Activated T-cell treated with anti-CD3 and anti-CD28 coated beads for 4 hours (primary cell): Measurements from ENCODE around the gene ERGIC1.
"Not testable (repeated sequence)": the region's sequence is repeated elsewhere in the genome, so short reads cannot be mapped to it uniquely, and the experiment has no call there.

ENCODE experiments used
- DNase-seq: peaks from one replicate; pipeline ENCODE4 v3.0.0-alpha.2; 2020

Gene ERGIC1

GRCh38 chr5:172883066-172883465 is 49.0 kb downstream of the ERGIC1 start:
- DNase-seq, result no peak

DNA sequence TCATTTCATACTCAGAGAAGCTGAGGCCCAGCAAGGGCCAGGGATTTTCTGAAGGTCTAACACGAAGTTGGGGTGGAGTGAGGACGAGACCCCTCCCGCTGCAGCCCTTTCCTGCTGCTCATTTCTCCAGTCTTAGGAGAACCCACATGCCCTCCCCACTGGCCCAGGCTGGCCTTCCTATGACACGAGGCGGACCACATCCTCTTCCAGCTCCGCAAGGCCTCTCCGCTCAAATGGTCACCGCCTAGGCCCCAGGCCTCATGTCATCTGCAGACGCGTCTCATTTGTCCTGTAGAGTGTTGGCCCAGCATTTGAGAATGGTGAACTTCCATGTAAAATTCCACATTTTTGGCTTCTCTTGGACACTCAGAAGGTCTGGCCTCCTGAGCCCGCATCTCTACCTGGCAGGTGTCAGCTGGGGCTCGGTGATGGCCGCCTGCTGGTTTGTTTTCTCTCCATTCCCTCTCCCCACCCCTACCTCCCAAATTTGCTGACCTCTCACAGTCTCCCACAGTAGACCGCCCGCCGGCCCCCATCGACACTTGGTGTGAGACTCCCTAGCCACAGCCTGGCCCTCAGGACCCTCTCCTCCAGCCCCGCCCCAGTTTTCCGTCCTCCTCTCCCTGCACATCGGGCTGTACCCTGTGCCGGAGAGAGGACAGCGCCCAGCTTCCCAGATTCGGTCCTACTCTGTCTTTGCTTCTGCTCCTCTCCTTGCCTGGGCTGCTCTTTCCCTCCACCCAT is 51.7 kb downstream of the ERGIC1 start:
- no peak for DNase-seq

DNA sequence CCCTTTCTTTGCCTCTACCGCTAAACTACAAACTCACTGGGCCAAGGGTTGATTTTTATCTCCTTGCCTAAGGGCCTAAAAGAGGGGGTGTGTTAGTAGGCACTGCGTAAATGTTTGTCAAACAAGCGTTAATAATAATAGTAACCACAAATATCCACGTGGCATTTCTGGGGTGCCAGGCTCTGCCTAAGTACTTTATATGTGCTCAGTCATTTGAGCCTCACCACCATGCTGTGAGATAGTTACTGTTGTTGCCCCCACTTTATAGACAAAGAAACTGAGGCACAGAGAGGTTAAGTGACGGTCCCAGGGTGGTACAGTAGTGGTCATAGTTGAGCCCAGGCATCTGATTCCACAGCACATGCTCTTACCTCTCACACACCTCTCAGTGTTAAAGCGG is 52.4 kb downstream of the ERGIC1 start:
- DNase-seq, result no peak

DNA sequence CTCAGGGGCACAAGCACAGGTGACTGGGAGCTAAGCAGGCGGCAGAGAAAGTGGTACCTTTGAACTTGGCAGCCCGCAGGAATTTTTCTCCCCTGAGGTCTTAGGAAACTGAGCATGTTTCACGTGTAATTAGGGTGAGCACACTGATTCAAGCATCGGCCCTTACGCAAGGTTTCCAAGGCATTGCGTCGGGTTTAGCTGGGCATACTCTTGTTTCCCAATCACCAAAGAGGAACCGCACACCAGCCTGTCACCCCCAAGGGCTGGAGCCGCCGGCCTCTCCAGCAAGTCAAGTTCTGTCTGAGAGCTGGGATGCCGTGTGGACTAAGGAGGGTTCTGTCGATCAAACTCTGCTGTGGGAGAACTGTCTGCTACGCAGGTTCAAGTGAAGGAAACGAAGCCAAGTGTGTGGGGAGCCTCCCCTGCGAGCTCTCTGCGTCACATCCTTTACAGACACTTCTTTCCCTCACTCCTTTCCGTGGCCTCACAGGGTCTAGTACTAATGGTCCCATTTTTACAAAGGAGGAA is 53.0 kb downstream of the ERGIC1 start:
- DNase-seq, result no peak

DNA sequence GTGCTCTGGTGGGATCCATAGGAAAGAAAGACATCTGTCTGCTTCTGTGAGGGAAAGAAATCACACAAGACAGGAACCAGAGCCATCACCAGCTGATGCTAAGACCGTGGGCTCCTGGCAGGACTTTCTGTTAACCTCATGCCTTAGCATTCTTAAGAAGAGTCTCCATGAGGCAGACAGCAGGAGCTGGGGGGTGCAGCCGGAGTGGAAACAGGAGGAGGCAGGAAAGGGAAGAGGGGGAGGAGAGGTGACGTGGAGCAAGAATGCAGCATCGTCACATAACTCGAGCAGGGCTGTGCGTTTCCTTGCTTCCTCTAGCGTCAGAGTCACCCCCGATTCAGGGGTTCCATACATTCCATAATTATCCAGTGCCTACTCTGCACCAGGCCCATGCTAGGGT is 53.6 kb downstream of the ERGIC1 start:
- no peak for DNase-seq

DNA sequence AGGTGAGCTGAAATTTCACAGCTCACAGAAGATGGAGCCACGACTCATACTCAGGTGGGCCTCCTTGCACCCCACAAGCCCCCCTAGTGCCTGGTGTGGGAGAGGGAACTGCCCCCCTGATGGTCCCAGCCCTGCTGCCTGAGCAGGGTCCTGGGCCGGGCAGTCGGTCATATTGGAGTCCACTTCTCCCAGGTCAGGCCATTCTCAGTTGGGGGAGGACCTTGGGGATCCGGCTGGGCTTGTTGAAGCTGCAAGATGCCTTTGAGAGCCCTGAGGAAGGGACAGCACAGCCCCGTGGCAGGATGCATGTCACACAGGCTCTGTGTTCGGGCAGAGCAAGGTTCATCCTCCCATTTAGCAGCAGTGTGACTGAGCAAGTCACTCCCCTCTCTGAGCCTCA is 56.6 kb downstream of the ERGIC1 start:
- no peak for DNase-seq

DNA sequence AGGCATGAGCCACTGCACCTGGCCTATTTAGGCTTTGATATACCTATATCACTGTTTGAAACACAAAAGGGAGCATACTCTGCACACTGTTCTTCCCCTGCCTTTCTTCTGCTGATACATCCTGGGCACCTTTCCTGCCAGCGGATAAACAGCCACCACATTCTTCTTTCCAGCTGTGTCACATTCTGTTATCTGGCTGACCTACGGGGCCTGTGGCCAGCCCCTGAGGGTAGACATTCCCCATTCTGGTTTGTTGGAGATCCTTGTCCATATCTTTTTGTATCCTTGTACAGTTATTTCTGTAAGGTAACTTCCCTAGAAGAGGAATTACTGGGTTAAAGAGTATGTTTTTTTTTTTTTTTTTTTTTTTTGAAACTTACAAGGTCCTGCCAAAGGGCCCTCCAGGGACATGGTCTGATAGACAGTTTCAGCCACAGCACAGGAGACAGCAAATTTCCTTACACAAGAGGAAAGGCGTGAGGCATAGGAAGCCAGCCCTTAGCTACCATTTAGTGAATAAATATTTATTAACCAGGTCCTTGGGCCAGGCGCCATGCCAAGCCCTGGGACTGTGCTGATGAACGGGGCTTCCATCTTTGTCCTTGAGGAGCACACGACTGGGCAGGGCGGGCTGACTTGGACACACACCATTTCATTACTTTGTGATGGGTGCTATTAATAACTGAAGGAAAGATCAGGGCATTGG is 57.8 kb downstream of the ERGIC1 start:
- DNase-seq, result no peak

DNA sequence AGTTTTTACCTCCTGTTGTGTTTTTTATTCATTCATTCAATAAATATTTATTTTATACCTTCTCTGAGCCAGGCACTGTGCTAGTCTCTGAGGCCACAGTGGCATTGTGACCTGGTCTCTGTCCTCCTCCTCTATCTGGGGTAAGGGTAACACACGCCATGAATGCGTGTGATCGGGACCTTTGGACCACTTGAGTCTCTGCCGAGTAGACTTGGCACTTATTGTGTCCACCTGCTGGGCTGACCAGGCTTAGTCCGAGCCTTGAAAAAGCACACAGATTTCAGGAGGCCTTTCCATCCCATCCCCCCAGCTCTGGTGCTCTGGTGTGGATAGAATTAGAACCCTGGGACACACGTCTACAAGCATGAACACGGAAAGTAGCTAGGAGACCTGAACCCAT is 58.7 kb downstream of the ERGIC1 start:
- DNase-seq, result no peak

DNA sequence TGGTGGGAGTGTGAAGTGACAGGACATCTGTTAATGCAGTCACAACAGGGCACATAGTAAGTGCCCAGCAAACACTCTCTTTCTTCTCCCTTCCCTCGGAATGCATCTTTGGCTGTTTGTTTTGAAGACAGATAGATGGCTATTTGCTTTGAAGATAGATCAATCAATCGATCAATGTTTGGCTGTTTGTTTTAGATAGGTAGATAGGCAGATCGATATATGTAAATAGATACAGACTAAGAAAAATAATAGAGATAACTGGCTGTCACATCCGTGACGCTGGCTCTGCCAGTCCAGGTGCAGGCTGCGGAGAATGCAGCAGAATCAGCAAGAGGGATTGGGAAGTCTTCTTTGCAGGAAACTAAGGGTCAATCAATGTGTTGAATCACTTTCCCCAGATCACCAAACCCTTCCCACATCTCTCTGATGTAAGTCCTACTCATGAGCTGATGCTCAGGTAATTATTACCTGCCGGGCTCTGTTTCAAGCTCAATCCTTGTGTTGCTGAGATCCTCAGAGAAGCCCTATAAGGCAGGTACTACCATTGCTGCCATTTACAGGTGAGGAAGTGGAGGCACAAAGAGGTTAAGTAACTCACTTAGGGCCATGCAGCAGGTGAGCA is 60.8 kb downstream of the ERGIC1 start:
- no peak for DNase-seq

DNA sequence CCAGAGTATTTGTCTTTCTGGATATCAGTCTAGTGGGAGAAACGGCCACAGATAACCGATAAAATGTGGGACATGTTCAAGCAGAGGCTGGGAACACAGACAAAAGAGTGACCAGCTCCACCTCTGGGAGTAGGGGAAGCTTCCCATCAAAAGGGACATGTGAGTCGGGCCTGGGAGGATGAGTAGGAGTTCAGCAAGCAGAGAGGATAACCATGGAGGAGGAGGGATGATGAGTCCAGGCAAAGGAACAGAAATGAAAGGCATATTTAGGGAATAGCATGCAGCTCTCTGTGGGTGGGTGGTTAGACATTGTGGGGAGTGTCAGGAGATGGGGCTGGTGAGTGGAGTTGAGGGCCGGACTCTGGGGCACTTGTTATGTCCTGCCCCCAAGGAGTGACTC is 61.5 kb downstream of the ERGIC1 start:
- no peak for DNase-seq

DNA sequence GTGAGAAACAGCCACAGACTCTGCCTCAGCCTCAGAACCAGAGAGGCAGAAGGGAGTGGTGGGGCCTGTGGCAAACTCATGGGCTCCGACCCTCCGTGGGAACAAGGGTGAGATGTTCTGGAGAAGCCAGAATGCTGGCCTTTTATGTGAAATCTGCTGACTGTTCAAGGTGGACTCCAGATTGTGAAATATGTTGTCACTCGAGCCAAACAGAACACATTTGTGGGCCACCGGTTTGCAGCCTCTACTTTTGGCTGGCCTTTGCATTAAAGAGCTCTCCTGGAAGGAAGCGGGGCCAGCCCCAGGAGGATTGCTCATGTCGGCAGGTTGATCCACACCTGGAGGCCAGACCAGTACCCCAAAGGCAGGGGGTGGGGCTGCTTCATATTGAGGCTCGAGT is 62.4 kb downstream of the ERGIC1 start:
- DNase-seq, result no peak

GRCh38 chr5:172897067-172897466 is 63.0 kb downstream of the ERGIC1 start:
- not testable (repeated sequence) for DNase-seq

DNA sequence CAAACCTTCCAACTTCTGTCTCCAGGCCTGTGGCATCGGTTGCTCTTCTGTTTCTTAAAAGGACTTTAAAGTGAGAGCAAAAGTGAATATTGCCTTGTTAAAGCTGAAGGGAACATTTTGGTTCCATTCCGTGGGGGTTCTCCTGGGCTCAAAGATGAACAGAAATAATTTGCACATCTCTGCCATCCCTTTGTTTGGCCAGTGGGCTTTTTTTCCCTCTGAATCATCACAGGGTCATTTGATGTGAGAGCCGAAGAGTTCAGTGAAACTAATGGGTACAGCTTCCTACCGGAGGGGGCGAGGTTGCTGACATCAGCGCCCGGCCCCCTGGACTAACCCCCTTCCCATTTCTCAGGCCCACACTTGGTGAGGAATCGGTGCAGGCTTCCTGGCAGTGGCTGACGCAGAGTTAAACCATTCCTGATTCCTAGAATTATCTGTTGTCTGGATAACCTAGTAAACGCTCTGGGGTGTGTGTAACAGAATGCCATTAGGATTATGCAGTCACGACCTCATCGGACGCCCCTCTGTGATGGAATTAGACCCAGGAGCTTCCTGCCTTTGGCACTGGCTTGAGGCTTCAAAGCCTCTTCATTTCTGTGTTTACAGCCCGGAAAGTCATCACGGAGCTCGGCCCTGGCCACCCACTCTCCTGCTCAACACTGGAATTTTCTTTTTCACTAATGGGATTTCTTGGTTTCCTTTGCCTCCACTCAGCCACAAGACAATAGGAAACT is 63.6 kb downstream of the ERGIC1 start:
- no peak for DNase-seq

GRCh38 chr5:172898218-172898842 is 64.3 kb downstream of the ERGIC1 start:
- DNase-seq, result no peak

- DNase-seq, result no peak
Observed at GRCh38 chr5:172898843-172899369, 64.9 kb downstream of the ERGIC1 start.

DNA sequence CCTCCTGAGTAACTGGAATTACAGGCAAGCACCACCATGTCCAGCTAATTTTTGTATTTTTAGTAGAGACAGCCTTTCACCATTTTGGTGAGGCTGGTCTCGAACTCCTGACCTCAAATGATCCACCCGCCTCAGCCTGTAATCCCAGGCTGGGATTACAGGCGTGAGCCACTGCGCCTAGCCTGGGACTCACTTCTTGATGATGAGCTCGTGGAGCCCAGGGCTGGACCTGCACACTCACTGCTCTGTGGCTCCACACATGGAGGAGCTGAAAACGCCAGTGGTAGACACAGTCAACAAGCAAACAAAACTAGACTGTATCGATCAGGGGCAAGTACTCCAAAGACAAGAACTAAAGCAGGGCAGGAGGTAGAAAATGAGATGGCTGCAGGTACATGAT is 65.4 kb downstream of the ERGIC1 start:
- DNase-seq, result no peak

DNA sequence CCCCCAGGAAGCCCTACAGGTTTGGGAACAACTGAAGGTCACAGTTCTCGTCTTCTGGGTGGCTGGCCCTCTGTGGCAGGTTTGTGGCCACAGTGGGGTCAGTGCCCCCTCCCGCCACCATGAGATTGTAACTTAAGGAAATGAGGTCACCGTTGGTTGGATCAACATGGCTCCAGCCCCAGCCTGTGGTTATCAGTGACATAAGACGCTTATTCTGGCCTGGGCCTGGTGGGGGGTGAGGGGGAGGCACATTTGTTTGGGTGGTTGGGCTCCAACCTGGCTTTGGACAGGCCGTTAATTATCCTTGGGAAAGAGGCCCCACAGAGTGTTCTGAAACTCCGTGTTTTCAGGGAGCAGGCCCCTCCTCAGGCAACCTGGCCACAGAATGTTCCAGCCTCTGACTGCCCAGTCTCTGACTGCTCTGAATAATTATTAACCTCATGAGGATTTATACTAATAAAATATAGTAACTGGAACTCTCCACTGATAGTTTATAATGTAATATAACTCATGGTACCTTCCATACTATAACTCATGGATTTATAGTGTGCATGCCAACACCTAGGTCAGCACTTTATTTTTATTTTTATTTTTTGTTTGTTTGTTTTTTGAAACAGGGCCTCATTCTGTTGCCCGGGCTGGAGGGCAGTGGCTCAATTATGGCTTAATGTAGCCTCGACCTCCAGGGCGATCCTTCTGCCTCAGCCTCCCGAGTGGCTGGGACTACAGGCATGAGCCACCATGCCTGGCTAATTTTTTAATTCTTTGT is 67.1 kb downstream of the ERGIC1 start:
- DNase-seq, result no peak

- DNase-seq, result no peak
Observed at GRCh38 chr5:172901788-172902496, 67.9 kb downstream of the ERGIC1 start.

DNA sequence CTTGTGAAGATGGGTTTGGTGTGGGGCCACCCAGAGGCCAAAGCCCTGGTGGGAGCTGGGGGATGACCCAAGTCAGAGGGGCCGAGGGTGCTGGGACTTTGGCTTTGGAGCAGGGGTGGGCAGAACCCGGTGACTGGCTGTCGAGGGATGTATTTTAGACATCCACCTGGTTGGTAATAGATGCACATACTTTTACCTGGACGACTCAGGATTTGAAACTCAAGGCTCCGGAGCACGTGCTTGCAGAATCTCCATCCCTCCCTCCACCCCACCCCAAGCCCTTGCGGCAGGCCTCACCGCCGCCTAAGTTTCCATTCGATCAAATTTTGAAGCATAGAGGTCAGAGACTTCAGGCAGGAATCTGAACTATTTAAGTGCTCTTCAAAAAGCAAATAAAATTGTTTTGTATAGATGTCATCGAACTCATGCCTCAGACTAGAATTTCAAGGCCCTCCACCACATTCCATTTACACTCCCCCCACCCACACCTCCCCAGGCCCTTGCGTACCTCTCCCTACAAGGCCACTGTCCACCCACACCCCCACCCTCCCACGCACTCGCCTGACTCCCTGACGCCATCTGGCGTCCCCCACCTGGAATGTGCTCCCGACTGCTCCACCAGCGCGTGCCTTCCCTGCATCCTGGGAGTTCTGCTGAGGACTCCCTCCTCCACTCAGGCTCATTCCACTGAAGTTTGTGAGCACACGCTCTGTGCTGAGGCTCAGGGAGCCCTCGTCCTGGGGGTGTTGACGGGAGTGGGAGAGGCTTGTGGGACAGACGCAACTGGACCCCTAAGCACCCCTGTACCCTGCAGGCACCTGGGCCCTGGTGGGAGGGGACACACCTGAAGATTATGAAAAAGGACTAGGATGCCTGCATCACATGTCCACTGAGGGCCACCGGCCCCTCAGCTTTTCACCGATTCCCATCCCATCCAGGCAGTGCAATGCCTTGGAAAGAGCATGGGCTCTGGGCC is 68.7 kb downstream of the ERGIC1 start:
- DNase-seq, result no peak

- DNase-seq, result no peak
Observed at GRCh38 chr5:172903790-172904189, 69.7 kb downstream of the ERGIC1 start.
